Bronchial epithelial cell (primary cell): ENCODE data around the gene TCF7L2. TPM values are rescaled to one million over a fixed set of nuclear protein-coding genes. Genes with fewer than 3 reads are reported as not detected.

Source experiments
- DNase-seq: peaks from one replicate; pipeline ENCODE4 v3.0.0-alpha.2; 2010; ENCODE audit warnings: low read depth
- FAIRE-seq: peaks from 2 replicates; lab custom pipeline; 2011; peaks lifted over from hg19 to GRCh38; lab: Jason Lieb, UNC
- H3K27me3 ChIP-seq: 2 replicates; pipeline ENCODE4 v1.5.1; 2011; ENCODE audit warnings: low read length; ENCODE audit not compliant: control insufficient read depth, insufficient read depth
- H3K36me3 ChIP-seq: 2 replicates; pipeline ENCODE4 v1.5.1; 2011; ENCODE audit warnings: low read length; ENCODE audit not compliant: control insufficient read depth, insufficient read depth
- H3K4me3 ChIP-seq: 2 replicates; pipeline ENCODE4 v1.5.1; 2011; ENCODE audit warnings: mild to moderate bottlenecking, low read depth, low read length, control low read depth
- total RNA-seq: library from RNA; depleted of rRNA; stranded (reverse); fragments of >200 nt; gene quantifications from 2 replicates; pipeline ENCODE4 v1.2.1, GENCODE V29; 2014
- TF ChIP-seq, protein P1 (sequence below): IDR thresholded peaks from 2 replicates; pipeline ENCODE4 v1.5.1; 2011; ENCODE audit warnings: mild to moderate bottlenecking, moderate library complexity, low read length, control low read depth, inconsistent platforms; ENCODE audit not compliant: insufficient read depth, severe bottlenecking

The TCF7L2 gene
- total RNA-seq, 1 donor from 2014 or later = 1.1 TPM

DNA sequence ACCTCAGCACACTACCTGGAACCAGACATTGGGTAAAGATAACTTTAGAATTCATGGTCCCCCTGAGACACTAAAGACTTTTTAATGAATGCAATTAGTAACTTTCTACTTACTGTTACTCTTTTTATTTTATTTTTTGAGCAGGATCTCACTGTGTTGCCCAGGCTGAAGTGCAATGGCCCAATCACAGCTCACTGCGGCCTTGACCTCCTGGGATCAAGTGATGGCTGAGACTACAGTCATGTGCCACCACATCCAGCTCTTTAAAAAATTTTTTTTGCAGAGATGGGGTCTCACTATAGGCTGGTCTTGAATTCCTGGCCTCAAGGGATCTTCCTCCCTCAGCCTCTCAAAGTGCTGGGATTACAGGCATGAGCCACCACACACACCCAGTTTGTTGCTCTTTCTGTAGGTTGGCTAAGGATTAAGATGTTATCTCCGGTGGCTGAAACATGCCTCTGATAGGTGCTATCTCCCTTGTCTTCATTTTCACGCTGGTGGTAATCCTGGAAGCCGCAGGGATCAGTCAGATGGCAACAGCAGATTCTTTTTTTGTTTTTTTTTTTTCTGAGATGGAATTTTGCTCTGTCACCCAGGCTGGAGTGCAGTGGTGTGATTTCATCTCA, 128.3 kb downstream of the TCF7L2 start:
- H3K36me3 ChIP-seq = no peaks in the 10 kb centered on the region
- no peaks in the 10 kb centered on the region for H3K27me3 ChIP-seq
- FAIRE-seq (no peak), DNase-seq (no peak)
- H3K4me3 ChIP-seq = no peak overlapping the region
- TF ChIP-seq, protein P1, sequence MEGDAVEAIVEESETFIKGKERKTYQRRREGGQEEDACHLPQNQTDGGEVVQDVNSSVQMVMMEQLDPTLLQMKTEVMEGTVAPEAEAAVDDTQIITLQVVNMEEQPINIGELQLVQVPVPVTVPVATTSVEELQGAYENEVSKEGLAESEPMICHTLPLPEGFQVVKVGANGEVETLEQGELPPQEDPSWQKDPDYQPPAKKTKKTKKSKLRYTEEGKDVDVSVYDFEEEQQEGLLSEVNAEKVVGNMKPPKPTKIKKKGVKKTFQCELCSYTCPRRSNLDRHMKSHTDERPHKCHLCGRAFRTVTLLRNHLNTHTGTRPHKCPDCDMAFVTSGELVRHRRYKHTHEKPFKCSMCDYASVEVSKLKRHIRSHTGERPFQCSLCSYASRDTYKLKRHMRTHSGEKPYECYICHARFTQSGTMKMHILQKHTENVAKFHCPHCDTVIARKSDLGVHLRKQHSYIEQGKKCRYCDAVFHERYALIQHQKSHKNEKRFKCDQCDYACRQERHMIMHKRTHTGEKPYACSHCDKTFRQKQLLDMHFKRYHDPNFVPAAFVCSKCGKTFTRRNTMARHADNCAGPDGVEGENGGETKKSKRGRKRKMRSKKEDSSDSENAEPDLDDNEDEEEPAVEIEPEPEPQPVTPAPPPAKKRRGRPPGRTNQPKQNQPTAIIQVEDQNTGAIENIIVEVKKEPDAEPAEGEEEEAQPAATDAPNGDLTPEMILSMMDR = no peak

DNA sequence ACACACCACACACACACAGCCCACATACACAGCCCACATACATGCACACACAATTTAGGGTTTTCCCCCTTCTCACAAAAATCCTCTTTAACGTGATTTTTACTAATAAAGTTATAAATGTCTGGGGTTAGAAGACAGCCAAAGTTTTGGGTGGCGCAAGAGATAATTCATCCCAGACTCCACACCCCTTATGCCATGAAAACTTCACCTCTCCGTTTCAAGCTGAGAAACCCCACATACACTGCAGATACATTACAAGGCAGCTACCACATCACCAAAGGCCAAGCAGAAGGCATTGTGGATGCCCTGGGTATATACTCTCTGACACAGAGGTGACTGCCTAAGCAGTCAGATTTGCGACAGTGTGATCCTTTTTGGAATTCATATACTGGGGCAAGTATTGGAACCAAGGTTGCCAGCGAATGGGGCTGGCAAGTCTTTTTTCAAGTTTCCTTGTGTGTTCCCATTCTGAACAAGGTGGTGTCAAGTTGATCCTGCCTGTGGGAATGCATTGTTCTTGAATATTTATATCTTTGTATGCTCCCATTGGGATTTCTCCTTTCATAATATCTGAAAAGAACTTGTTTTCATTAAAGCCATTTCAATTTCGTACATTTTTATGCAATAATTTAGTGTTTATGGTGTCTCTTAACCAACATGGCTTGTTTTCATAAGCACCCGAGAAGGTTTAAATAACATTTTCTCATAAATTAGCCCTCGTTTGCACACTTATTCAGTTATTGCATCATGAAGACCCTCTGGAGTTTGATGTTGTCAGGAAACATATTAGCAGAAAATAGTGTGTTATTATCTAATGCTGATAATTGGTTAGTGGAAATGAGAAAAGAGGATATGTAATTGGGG, 130.2 kb downstream of the TCF7L2 start:
- Histone ChIP-seq H3K27me3 (no peaks in the 10 kb centered on the region), H3K36me3 (no peaks in the 10 kb centered on the region), H3K4me3 (no peak overlapping the region)
- TF ChIP-seq, protein P1 = no peak
- FAIRE-seq (no peak), DNase-seq (no peak)

DNA sequence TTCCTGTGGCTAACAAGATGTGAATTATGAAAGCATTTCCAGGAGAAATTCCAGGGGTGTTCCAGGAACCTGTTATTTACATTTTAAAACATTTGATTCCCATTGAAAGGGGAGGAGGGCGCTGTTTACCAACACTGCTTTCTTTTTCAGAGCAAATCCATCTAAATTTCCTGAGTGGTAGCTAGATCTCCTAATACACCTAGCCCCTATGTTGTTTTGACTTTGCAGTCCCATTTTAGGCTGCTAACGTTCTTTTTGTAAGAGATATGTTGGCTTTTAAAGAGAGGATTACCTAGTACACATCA, 130.8 kb downstream of the TCF7L2 start:
- FAIRE-seq = no peak

DNA sequence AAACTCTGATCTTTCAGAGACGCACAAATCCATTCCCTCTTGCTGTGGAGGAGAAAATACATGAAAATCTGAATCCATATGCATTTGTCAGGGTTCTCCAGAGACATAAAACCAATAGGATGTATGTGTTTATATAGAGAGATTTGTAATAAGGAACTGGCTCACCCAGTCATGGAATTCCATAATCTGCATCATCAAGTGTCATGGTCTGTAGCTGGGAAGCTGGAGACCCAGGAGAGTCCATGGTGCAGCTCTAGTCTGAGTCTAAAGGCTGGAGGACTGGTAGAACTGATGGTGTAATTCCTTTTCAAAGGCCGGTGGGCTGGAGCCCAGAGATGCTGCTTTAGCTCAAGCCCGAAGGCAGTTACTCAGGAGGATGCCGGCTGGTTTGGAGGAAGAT, 134.0 kb downstream of the TCF7L2 start:
- no peak for DNase-seq
- H3K27me3 ChIP-seq = no peaks in the 10 kb centered on the region

More for the DNA sequence above, 130.8 kb downstream of the TCF7L2 start:
- no peaks in the 10 kb centered on the region for H3K36me3 ChIP-seq
- DNase-seq = no peak
- TF ChIP-seq, protein P1 = no peak
- H3K4me3 ChIP-seq = no peak overlapping the region
- H3K27me3 ChIP-seq = no peaks in the 10 kb centered on the region

DNA sequence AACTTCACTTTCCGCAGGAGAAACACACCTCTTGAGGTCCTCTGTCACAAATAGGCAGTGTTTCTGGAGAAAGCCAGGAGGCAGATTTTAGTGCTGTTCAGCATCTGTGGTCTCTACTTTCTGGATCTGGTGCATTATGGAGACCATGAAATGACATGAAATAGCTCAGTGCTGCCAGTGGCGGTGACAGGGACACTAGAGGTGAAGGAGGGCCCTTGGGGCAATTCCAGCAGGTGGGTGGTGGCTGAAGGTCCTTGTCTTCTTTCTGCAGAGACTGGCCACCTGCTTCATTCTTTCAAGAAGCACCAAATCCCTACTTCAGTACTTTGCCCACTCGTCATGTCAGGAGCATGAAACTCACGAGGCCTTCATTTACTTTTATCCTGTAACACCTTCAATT, 135.7 kb downstream of the TCF7L2 start:
- Histone ChIP-seq H3K4me3 (no peak overlapping the region), H3K36me3 (no peaks in the 10 kb centered on the region), H3K27me3 (no peaks in the 10 kb centered on the region)
- DNase-seq (no peak), FAIRE-seq (no peak)
- TF ChIP-seq, protein P1 = no peak

More for the DNA sequence above, 134.0 kb downstream of the TCF7L2 start:
- Histone ChIP-seq H3K4me3 (no peak overlapping the region), H3K36me3 (no peaks in the 10 kb centered on the region)
- TF ChIP-seq, protein P1 = no peak
- no peak for FAIRE-seq
